ENCODE measurements around the gene OR5AC2. TPM values are rescaled to one million over a fixed set of nuclear protein-coding genes. Genes with fewer than 3 reads are reported as not detected.

The OR5AC2 gene
- total RNA-seq, 1 experiment from 2014 or later = not detected

DNA sequence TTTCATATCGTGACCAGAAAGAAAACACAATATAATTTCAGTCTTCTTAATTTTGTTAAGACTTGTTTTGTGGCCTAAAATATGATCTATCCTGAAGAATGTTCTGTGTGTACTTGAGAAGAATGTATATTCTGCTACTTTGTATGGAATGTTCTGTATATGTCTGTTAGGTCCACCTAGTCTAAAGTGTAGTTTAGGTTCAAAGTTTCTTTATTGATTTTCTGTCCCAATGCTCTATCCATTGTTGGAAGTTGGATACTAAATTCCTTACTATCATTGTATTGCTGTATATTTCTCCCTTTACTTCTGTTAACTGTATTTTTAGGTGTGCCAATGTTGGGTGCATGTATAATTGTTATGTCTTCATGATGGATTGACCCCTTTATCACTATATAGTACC lies 21.2 kb downstream of the OR5AC2 start:
- Histone ChIP-seq H3K4me2 (no peak overlapping the region), H3F3A (ENCODE audit: insufficient read depth, low read depth) (no peaks in the 10 kb centered on the region), H2AFZ (no peak overlapping the region), H3K79me2 (ENCODE audit: low read depth) (no peaks in the 10 kb centered on the region), H3K4me1 (replicated peaks; ENCODE audit: insufficient read depth) (no peaks in the 10 kb centered on the region), H4K20me1 (ENCODE audit: insufficient read depth) (no peaks in the 10 kb centered on the region), H3K36me3 (ENCODE audit: low read depth) (no peaks in the 10 kb centered on the region), H3K4me3 (no peak overlapping the region), H3K9me3 (ENCODE audit: insufficient read depth, low read depth) (peaks cover 4% of the 10 kb centered on the region; the same call in 1 of the 2 replicates), H3K27ac (no peak overlapping the region), H3K27me3 (ENCODE audit: insufficient read depth, low read depth) (no peaks in the 10 kb centered on the region), H3K9me2 (ENCODE audit: insufficient read depth) (no peaks in the 10 kb centered on the region)
- no peak for DNase-seq
- TF ChIP-seq, protein P1, sequence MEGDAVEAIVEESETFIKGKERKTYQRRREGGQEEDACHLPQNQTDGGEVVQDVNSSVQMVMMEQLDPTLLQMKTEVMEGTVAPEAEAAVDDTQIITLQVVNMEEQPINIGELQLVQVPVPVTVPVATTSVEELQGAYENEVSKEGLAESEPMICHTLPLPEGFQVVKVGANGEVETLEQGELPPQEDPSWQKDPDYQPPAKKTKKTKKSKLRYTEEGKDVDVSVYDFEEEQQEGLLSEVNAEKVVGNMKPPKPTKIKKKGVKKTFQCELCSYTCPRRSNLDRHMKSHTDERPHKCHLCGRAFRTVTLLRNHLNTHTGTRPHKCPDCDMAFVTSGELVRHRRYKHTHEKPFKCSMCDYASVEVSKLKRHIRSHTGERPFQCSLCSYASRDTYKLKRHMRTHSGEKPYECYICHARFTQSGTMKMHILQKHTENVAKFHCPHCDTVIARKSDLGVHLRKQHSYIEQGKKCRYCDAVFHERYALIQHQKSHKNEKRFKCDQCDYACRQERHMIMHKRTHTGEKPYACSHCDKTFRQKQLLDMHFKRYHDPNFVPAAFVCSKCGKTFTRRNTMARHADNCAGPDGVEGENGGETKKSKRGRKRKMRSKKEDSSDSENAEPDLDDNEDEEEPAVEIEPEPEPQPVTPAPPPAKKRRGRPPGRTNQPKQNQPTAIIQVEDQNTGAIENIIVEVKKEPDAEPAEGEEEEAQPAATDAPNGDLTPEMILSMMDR (conservative IDR thresholded peaks at IDR 0.05) = no peak
- no peak for TF ChIP-seq EZH2 (IDR thresholded peaks at IDR 0.05; ENCODE audit: low read depth)
- intact Hi-C loops (cut with micrococcal nuclease; ENCODE audit: unreplicated experiment) = no loop called here
- CTCF ChIA-PET = no interaction called here
- BruUV-seq (replicated peaks) = no TSS peak
- POLR2A ChIA-PET (ENCODE audit: unreplicated experiment) = no interaction called here

DNA sequence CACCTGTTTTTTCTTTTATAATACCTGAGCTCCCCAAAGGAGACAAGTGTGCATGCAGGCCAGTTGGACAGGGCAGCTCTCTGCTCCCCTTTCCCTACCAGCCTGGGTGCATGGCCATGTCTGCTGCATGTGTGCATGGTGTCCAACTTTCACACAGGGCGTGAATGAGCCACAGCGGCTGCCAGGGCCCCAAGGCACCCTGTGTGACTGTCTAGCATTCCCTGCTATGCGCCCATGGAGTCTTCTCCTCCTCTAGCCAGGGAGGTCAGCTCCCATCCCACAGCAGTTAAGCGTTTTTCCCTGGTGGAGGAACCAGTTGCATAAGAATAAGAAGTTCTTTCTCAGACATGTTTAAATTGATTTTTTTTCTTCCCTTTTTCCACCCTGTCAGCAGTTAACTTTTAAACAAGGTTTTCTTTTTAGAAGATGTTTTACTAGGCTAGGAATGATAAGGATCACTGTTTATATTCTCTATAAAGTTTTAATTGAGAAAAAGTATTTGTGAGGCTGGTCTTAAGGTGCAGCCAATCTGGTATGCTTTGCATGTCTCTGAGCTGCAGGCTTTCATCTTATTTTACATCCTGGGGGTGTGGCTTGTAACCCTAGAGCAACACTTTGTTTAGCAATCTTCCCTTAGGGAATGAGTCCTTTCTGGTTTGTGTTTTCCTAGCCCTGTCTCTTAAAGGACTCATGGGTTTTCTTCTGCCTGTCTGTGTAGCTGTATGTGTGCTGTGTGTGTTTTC lies 23.0 kb downstream of the OR5AC2 start:
- POLR2A ChIA-PET (ENCODE audit: unreplicated experiment) = interaction anchor here (0.6 kb wide), 1 partner anchor 44 kb away, joined by 5 read pairs; no protein-coding TSS in a partner anchor
- DNase-seq = no peak
- Histone ChIP-seq H3K9me2 (ENCODE audit: insufficient read depth) (no peaks in the 10 kb centered on the region), H3K27me3 (ENCODE audit: insufficient read depth, low read depth) (no peaks in the 10 kb centered on the region), H3K36me3 (ENCODE audit: low read depth) (no peaks in the 10 kb centered on the region), H3K79me2 (ENCODE audit: low read depth) (no peaks in the 10 kb centered on the region), H3K9me3 (ENCODE audit: insufficient read depth, low read depth) (peaks cover 4% of the 10 kb centered on the region; the same call in 1 of the 2 replicates), H2AFZ (no peak overlapping the region), H3K27ac (no peak overlapping the region), H3K4me2 (peak overlapping the region; percentile 4), H3K4me3 (no peak overlapping the region), H4K20me1 (ENCODE audit: insufficient read depth) (no peaks in the 10 kb centered on the region), H3F3A (ENCODE audit: insufficient read depth, low read depth) (no peaks in the 10 kb centered on the region), H3K4me1 (replicated peaks; ENCODE audit: insufficient read depth) (no peaks in the 10 kb centered on the region)
- no peak for TF ChIP-seq EZH2 (IDR thresholded peaks at IDR 0.05; ENCODE audit: low read depth)
- TF ChIP-seq, protein P1 (conservative IDR thresholded peaks at IDR 0.05) = no peak
- BruUV-seq (replicated peaks) = no TSS peak
- intact Hi-C loops (cut with micrococcal nuclease; ENCODE audit: unreplicated experiment) = loop anchor here (10.0 kb wide), 1 partner anchor 155 kb away; the partner anchor contains the start of gene OR5H6
- CTCF ChIA-PET = no interaction called here

DNA sequence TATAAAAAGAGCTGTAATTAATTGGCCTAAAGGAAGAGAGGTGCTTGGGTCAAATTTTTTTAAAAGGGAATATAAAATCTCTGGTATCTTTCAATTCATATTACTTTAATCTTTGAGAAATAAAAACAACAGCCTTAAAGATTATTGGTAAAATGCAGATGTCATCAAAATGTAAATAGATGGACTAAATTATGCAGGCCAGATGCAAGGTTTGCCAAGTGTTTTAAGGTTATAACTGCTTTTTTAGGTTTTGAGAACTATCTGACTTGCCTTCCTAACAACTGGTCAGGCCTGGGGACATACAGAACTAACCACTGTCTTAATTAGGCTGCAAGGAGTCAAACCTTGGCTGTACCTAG lies 23.6 kb downstream of the OR5AC2 start:
- Histone ChIP-seq H3K9me3 (ENCODE audit: insufficient read depth, low read depth) (peaks cover 4% of the 10 kb centered on the region; the same call in 1 of the 2 replicates), H3K79me2 (ENCODE audit: low read depth) (no peaks in the 10 kb centered on the region), H4K20me1 (ENCODE audit: insufficient read depth) (no peaks in the 10 kb centered on the region), H3K4me3 (no peak overlapping the region), H3K27me3 (ENCODE audit: insufficient read depth, low read depth) (no peaks in the 10 kb centered on the region), H3F3A (ENCODE audit: insufficient read depth, low read depth) (no peaks in the 10 kb centered on the region), H2AFZ (no peak overlapping the region), H3K4me1 (replicated peaks; ENCODE audit: insufficient read depth) (no peaks in the 10 kb centered on the region), H3K4me2 (no peak overlapping the region), H3K36me3 (ENCODE audit: low read depth) (no peaks in the 10 kb centered on the region), H3K27ac (no peak overlapping the region), H3K9me2 (ENCODE audit: insufficient read depth) (no peaks in the 10 kb centered on the region)
- no TSS peak for BruUV-seq (replicated peaks)
- ChIA-PET POLR2A (ENCODE audit: unreplicated experiment) (interaction anchor here (0.6 kb wide), 1 partner anchor 45 kb away, joined by 5 read pairs; no protein-coding TSS in a partner anchor), CTCF (no interaction called here)
- DNase-seq = no peak
- TF ChIP-seq EZH2 (IDR thresholded peaks at IDR 0.05; ENCODE audit: low read depth) = no peak
- TF ChIP-seq, protein P1 (conservative IDR thresholded peaks at IDR 0.05) = no peak
- intact Hi-C loops (cut with micrococcal nuclease; ENCODE audit: unreplicated experiment) = loop anchor here (10.0 kb wide), 1 partner anchor 154 kb away; the partner anchor contains the start of gene OR5H6

Measured in PC-9 (cell line).